B cell (primary cell): ENCODE results near the gene ZMYM4.

Experiments
- CTCF ChIP-seq: fragments of 200-600 bp; IDR thresholded peaks from one replicate; pipeline ENCODE4 v1.8.0; 2022; ENCODE audit warnings: antibody characterized with exemption, mild to moderate bottlenecking
- EZH2 ChIP-seq: IDR thresholded peaks from 2 replicates; pipeline ENCODE4 v1.6.1; 2012; ENCODE audit warnings: borderline replicate concordance, low read depth, mild to moderate bottlenecking, moderate library complexity, low read length; ENCODE audit not compliant: insufficient read depth, poor library complexity, severe bottlenecking

DNA sequence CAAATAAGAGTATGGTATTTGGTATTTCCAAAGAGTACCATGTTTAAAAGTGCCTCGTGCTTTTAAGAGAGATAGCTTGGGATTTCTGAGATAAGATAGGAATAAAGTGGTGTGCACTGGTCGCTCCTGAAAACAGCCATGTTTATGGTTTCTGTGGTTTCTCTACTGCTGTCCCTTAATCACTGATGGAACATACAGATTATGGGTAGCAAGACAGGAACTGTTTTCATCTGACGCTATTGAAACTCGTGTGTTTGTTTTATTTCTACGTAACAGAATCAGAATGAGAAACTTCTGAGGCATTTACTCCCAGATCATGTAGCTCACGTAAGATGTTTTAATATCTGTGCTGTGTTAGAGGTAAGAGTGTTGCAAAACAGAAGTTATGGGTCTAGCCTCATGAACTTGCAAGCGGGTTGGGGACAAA is 162.7 kb downstream of the ZMYM4 start:
- TF ChIP-seq CTCF (no peak), EZH2 (no peak)
